Adrenal gland (tissue), 12 donors: ENCODE measurements around the gene MLLT3. TPM values are rescaled to one million over a fixed set of nuclear protein-coding genes. Genes with fewer than 3 reads are reported as not detected.
A peak's percentile ranks its signal among the peaks of the same experiment; 100 is the strongest.

ENCODE experiments used
- DNase-seq, 7 donors: peaks; one replicate each; pipeline ENCODE4 v3.0.0-alpha.2; 2019 to 2020
- H3K27ac ChIP-seq, 5 donors: fragments of 200-600 bp; sonication (generic) in 4 of 5; 1 replicate in 3 of 5; 2 replicates in 2 of 5; pipeline versions ENCODE4 v1.5.1 to v1.8.0; 2016 to 2020; ENCODE audit warnings: mild to moderate bottlenecking in 1 of 5
- H3K27me3 ChIP-seq: fragments of 200-600 bp; 2 replicates; pipeline ENCODE4 v1.8.0; 2021
- H3K36me3 ChIP-seq, 2 donors: fragments of 200-600 bp; replicated peaks in 1 of 2; 1 replicate in 1 of 2; 2 replicates in 1 of 2; pipeline versions ENCODE4 v1.5.1 to v1.8.0; 2018 to 2022
- H3K4me1 ChIP-seq, 2 donors: fragments of 200-600 bp; replicated peaks in 1 of 2; 1 replicate in 1 of 2; 2 replicates in 1 of 2; pipeline versions ENCODE4 v1.5.1 to v1.8.0; 2018 to 2021
- H3K4me3 ChIP-seq, 4 donors: fragments of 200-600 bp; sonication (generic) in 3 of 4; one replicate each; pipeline ENCODE4 v1.5.1; 2016 to 2018
- H3K9me3 ChIP-seq, 3 donors: fragments of 200-600 bp; sonication (generic) in 1 of 3; replicated peaks in 1 of 3; 1 replicate in 2 of 3; 2 replicates in 1 of 3; pipeline versions ENCODE4 v1.5.1 to v1.8.0; 2016 to 2021
- POLR2A ChIP-seq, 2 donors: fragments of 450-650 bp; IDR thresholded peaks; one replicate each; pipeline ENCODE4 v1.6.1; 2017; ENCODE audit warnings: antibody characterized with exemption in 2 of 2, mild to moderate bottlenecking in 2 of 2, moderate library complexity in 1 of 2
- WGBS, 4 donors: extraction: QIAGEN DNeasy Blood & Tissue Kit in 2 of 4; methylation state at CpG; one replicate each; pipeline versions ENCODE4 v1.1.5 to v1.1.7; 2013 to 2017; 5-methylcytosine and 5-hydroxymethylcytosine counted together
- intact Hi-C, 2 donors: fragments of 100-400 bp; cut with DNase I; formaldehyde crosslinking; loops; one replicate each; pipeline versions ENCODE4 v1.14.1 to v1.15.0; 2022 to 2023
- polyA plus RNA-seq, 3 donors: library from polyadenylated mRNA; stranded (reverse); fragments of 200-250 nt in 2 of 3; fragments of 350-450 nt in 1 of 3; fragmentation: Illumina TruSeq in 1 of 3; extraction: RNeasy Lipid Tissue Mini Kit (QIAGEN cat#74804) in 1 of 3; gene quantifications; one replicate each; pipeline ENCODE4 v1.2.3, GENCODE V29; 2013 to 2014
- total RNA-seq, 9 donors: library from RNA; depleted of rRNA in 4 of 9; stranded (reverse); fragments of >200 nt in 4 of 9; fragments of 120-200 nt in 1 of 9; fragmentation: NEBNext Ultra II Directional in 1 of 9; extraction: Animal tissue kit (Norgen Biotek cat#: 25700) in 1 of 9; gene quantifications; one replicate each; pipeline versions ENCODE4 v1.1.0 to v1.2.4, GENCODE V29; 2013 to 2023
- TF ChIP-seq, protein P1 (sequence below), 6 experiments: fragments of 450-650 bp in 4 of 6; fragments of 200-600 bp in 2 of 6; sonication (generic) in 1 of 6; IDR thresholded peaks; 1 replicate in 5 of 6; 2 replicates in 1 of 6; pipeline versions ENCODE4 v1.5.1 to v1.8.0; 2016 to 2021; ENCODE audit warnings: antibody characterized with exemption in 6 of 6, mild to moderate bottlenecking in 2 of 6, moderate library complexity in 1 of 6
- donor health status: healthy with polysubstance abuse.
- donor health status: Bipolar disorder and iron deficiency.
- donor health status: DM: yes; HTN: yes; CAD: no.
- donor health status: DM: no; HTN: no; CAD: no.
- donor health status: DM: no; HTN: no; CAD: no.
- donor health status: DM: yes; HTN: yes; CAD: no.

MLLT3 gene
- total and polyA plus RNA-seq, 12 donors = 11.0 to 37.7 (median 17.9) TPM

DNA sequence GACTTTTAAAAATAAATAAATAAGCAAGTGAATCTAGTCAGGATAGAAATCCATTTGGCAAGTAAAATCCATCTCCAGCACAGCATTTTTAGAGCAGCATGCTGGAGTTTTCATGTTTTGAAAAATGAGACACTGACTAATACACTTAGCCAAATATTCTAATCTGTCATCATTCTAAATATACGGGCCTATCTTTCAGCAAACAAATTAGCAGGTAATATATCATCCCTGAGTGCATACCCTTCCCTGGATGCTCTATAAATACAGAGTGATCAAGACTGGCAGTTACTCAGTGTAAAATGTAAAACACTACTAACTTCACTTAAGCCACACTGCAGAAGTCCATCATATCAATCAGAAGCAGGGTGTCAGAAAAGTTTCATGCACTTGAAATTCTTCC lies 58.4 kb downstream of the MLLT3 start:
- Histone ChIP-seq H3K4me3 (no peak overlapping the region), H3K4me1 (peaks cover 8 to 13% of the 10 kb centered on the region in 2 donors), H3K36me3 (no peaks in the 10 kb centered on the region), H3K27ac (no peak overlapping the region), H3K9me3 (no peaks in the 10 kb centered on the region), H3K27me3 (no peaks in the 10 kb centered on the region)
- 17 to 30% (median 27%) methylated on average over 1 of the region's 1 CpG for WGBS, 4 donors
- DNase-seq = no peak
- intact Hi-C loops = no loop called here
- TF ChIP-seq POLR2A (IDR thresholded peaks at IDR 0.05) = no peak
- TF ChIP-seq, protein P1, sequence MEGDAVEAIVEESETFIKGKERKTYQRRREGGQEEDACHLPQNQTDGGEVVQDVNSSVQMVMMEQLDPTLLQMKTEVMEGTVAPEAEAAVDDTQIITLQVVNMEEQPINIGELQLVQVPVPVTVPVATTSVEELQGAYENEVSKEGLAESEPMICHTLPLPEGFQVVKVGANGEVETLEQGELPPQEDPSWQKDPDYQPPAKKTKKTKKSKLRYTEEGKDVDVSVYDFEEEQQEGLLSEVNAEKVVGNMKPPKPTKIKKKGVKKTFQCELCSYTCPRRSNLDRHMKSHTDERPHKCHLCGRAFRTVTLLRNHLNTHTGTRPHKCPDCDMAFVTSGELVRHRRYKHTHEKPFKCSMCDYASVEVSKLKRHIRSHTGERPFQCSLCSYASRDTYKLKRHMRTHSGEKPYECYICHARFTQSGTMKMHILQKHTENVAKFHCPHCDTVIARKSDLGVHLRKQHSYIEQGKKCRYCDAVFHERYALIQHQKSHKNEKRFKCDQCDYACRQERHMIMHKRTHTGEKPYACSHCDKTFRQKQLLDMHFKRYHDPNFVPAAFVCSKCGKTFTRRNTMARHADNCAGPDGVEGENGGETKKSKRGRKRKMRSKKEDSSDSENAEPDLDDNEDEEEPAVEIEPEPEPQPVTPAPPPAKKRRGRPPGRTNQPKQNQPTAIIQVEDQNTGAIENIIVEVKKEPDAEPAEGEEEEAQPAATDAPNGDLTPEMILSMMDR (IDR thresholded peaks at IDR 0.05) = no peak

DNA sequence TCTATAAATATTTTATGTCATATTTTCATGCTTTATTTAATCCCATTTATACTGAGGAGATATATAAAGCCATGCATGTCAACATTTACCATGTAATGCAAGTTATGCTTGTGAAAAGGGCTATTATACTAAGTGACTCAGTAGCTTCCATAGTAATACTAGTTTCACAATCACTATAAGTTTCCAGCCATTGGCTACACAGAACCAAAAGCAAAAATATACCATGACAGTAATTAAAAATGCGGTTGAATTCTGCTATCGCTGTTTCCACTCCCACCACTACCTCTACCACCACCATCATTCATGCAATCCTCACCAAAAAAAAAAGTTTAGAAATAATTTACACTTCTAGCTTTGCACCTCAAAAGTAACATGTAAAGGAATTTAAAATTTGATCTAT lies 60.2 kb downstream of the MLLT3 start:
- no peaks in the 10 kb centered on the region for H3K36me3 ChIP-seq
- no peak for DNase-seq
- H3K9me3 ChIP-seq = no peaks in the 10 kb centered on the region
- H3K27ac ChIP-seq = no peak overlapping the region
- intact Hi-C loops = no loop called here
- H3K27me3 ChIP-seq = no peaks in the 10 kb centered on the region
- 86 to 94% (median 91%) methylated on average over 2 of the region's 2 CpGs for WGBS, 4 donors
- peaks cover 8 to 13% of the 10 kb centered on the region in 2 donors for H3K4me1 ChIP-seq
- TF ChIP-seq POLR2A (IDR thresholded peaks at IDR 0.05) = no peak
- H3K4me3 ChIP-seq = no peak overlapping the region

- intact Hi-C loops = no loop called here
- WGBS, 4 donors = 81 to 89% (median 87%) methylated on average over 3 of the region's 3 CpGs
- H3K36me3 ChIP-seq = no peaks in the 10 kb centered on the region
- TF ChIP-seq, protein P1 (IDR thresholded peaks at IDR 0.05) = no peak
- no peak for TF ChIP-seq POLR2A (IDR thresholded peaks at IDR 0.05)
- H3K27ac ChIP-seq = no peak overlapping the region
- H3K4me3 ChIP-seq = no peak overlapping the region
- no peaks in the 10 kb centered on the region for H3K27me3 ChIP-seq
- DNase-seq = no peak
- peaks cover 8 to 13% of the 10 kb centered on the region in 2 donors for H3K4me1 ChIP-seq
- H3K9me3 ChIP-seq = no peaks in the 10 kb centered on the region
These were observed 60.8 kb downstream of the MLLT3 start for GRCh38 chr9:20561531-20561930.

DNA sequence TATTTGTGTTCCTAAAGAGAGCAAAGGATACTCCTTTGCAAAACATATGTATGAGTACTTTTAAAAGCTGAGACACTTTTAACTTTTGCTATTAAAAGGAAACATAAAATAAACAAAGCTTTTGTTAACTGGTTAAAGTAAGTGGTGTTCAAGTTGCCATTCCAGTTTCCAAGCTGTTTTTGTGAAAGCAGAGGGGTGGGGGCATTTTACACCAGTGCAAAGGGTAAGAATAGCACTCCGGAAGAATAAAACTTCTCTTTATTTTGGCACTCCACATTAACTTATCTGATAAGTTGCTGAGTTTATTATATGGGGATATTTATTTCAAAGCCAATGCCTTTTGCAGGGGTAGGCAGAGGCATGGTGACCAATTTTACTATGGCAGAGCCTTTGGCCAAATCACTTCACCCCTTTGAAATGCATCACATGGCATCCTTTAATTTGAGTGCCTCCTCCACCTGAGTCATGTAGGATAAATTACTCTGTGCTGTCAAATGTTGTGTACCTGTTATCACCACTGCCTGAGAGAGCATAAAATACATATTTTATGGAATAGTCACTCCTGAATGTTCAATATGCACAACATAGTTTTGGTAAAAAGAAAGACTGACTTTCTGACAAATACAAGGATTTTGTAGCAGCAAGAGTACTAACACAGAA lies 62.9 kb downstream of the MLLT3 start:
- H3K9me3 ChIP-seq = no peaks in the 10 kb centered on the region
- intact Hi-C loops = no loop called here
- H3K4me1 ChIP-seq = peaks cover 8 to 10% of the 10 kb centered on the region in 2 donors
- 62 to 83% (median 74%) methylated on average over 1 of the region's 1 CpG for WGBS, 4 donors
- H3K27me3 ChIP-seq = no peaks in the 10 kb centered on the region
- DNase-seq = no peak
- H3K36me3 ChIP-seq = no peaks in the 10 kb centered on the region
- no peak overlapping the region for H3K4me3 ChIP-seq
- TF ChIP-seq, protein P1 (IDR thresholded peaks at IDR 0.05) = no peak
- no peak for TF ChIP-seq POLR2A (IDR thresholded peaks at IDR 0.05)
- no peak overlapping the region for H3K27ac ChIP-seq

GRCh38 chr9:20558566-20559016 lies 63.7 kb downstream of the MLLT3 start:
- DNase-seq = peak in 3 of 7 donors; percentile 8 to 20 (median 18)
- H3K27ac ChIP-seq = peak overlapping the region in 1 of 5 donors; percentile 33
- intact Hi-C loops = no loop called here
- no peaks in the 10 kb centered on the region for H3K36me3 ChIP-seq
- H3K27me3 ChIP-seq = no peaks in the 10 kb centered on the region
- H3K4me3 ChIP-seq = no peak overlapping the region
- no peaks in the 10 kb centered on the region for H3K9me3 ChIP-seq
- peaks cover 5 to 7% of the 10 kb centered on the region in 2 donors for H3K4me1 ChIP-seq
- no peak for TF ChIP-seq POLR2A (IDR thresholded peaks at IDR 0.05)
- TF ChIP-seq, protein P1 (IDR thresholded peaks at IDR 0.05) = no peak
- 36 to 66% (median 49%) methylated on average over 2 of the region's 2 CpGs for WGBS, 4 donors
